ENCODE results near the gene SHKBP1. TPM values are rescaled to one million over a fixed set of nuclear protein-coding genes. Genes with fewer than 3 reads are reported as not detected.

SHKBP1 gene
- total and polyA plus RNA-seq, 9 of the 15 experiments (the other 6 are each of a cell fraction or from before 2014, with no cell fraction given): 1.2 to 58.1 (median 22.3) TPM

DNA sequence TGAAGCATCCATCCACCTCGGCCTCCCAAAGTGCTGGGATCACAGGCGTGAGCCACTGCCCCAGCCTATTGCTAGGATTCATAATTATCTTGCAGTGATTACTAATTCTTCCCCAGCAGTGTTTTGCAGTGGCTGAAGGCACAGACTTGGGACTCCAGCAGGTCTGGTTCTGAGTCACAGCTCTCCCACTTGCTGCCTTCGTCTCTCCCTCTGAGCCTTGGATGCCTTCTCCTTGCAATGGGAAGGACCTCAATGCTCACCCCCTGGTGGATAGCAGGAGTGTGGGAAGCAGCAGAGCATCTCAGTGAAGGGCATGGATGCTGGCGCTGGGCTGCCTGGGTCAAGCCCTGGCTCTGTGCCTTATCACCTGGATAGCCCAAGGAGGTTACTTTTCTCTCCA, 37.6 kb upstream of the SHKBP1 start (continued):
- TF ChIP-seq, protein P1, sequence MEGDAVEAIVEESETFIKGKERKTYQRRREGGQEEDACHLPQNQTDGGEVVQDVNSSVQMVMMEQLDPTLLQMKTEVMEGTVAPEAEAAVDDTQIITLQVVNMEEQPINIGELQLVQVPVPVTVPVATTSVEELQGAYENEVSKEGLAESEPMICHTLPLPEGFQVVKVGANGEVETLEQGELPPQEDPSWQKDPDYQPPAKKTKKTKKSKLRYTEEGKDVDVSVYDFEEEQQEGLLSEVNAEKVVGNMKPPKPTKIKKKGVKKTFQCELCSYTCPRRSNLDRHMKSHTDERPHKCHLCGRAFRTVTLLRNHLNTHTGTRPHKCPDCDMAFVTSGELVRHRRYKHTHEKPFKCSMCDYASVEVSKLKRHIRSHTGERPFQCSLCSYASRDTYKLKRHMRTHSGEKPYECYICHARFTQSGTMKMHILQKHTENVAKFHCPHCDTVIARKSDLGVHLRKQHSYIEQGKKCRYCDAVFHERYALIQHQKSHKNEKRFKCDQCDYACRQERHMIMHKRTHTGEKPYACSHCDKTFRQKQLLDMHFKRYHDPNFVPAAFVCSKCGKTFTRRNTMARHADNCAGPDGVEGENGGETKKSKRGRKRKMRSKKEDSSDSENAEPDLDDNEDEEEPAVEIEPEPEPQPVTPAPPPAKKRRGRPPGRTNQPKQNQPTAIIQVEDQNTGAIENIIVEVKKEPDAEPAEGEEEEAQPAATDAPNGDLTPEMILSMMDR (IDR thresholded peaks at IDR 0.05 in 2 of 3, conservative IDR thresholded peaks at IDR 0.05 in 1 of 3; ENCODE audit: insufficient read depth in 2 of 3, low read depth in 1 of 3, low read length in 3 of 3): 0 out of 6 replicates have a peak, but pooled peaks of 1 of the 3 experiments have one; percentile 9
- TF ChIP-seq ZNF717 (CRISPR knock-in tag; IDR thresholded peaks at IDR 0.05) (no peak), ZC3H4 (CRISPR knock-in tag; IDR thresholded peaks at IDR 0.05; ENCODE audit: borderline replicate concordance) (no peak), ELF2 (CRISPR knock-in tag; IDR thresholded peaks at IDR 0.05) (no peak), BCOR (IDR thresholded peaks at IDR 0.05) (no peak)

DNA sequence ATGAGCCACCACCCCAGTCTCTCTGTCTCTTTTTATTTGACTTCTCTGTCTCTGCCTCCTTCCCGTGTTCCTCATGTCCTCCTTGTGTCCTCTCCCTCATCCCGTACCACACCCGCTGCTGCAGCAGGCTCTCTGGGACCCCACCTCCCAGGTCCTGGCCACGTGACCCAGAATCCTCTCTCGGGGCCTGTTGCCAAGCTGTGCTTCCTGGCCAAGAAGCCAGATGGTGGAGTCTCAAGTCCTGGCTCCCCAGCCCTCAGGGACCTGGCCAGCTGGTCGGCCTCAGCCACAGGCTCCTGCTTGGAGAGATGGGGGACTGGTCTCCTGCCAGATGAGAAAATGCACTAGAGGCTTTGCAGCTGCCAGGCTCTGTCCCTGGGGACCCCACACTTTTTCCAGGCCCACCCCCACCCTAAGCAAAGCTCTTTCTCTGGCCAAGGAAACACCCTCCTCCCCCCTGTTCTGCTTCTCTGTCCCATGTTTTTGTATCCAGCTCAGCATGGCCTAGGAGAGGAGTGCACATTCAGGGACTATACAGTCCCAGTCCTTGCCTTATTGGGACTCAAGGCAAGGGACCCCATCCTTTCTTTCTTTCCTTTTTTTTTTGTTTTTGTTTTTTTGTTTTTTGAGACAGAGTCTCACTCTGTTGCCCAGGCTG, 34.3 kb upstream of the SHKBP1 start:
- no TSS peak for BruUV-seq (replicated peaks)
- POLR2A ChIA-PET: interaction anchor here (0.7 to 1.2 kb wide), 2 partner anchors 14 to 28 kb away, joined by 3 to 4 read pairs; no protein-coding TSS in a partner anchor

More for the DNA sequence above, 34.3 kb upstream of the SHKBP1 start:
- CTCF ChIA-PET (ENCODE audit: low intra/inter-chr PET ratio): no interaction called here
- peak overlapping the region in 1 of 2 experiments; percentile 79; a peak in 2 of 4 replicates for H3K9ac ChIP-seq (ENCODE audit: insufficient read depth in 1 of 2, low read depth in 2 of 2, low read length in 2 of 2)
- H3K79me2 ChIP-seq (ENCODE audit: control insufficient read depth, insufficient read depth, low read length): no peaks in the 10 kb centered on the region
- WGBS (ENCODE audit: insufficient coverage, low coverage, missing lambda C conversion rate): 45% methylated on average over 5 of the region's 6 CpGs
- H3K36me3 ChIP-seq (ENCODE audit: control insufficient read depth, insufficient read depth, low read length): no peaks in the 10 kb centered on the region
- no peak for FAIRE-seq
- intact Hi-C loops (cut with micrococcal nuclease): no loop called here
- no peaks in the 10 kb centered on the region for H3K27me3 ChIP-seq (ENCODE audit: control insufficient read depth in 2 of 2, insufficient read depth in 2 of 2, low read length in 2 of 2)
- no peaks in the 10 kb centered on the region for H3K9me1 ChIP-seq (ENCODE audit: control insufficient read depth, insufficient read depth, low read length)
- peaks cover 0 to 11% of the 10 kb centered on the region in 2 experiments; a peak in 2 of 5 replicates for H3K4me1 ChIP-seq (replicated peaks in 1 of 2; ENCODE audit: control insufficient read depth in 2 of 2, insufficient read depth in 2 of 2, low read length in 2 of 2)
- no peak overlapping the region for H3K4me2 ChIP-seq (ENCODE audit: insufficient read depth, low read length)
- TF ChIP-seq ZNF212 (CRISPR knock-in tag; IDR thresholded peaks at IDR 0.05) (no peak), LEF1 (IDR thresholded peaks at IDR 0.05) (no peak)
- TF ChIP-seq, protein P2, sequence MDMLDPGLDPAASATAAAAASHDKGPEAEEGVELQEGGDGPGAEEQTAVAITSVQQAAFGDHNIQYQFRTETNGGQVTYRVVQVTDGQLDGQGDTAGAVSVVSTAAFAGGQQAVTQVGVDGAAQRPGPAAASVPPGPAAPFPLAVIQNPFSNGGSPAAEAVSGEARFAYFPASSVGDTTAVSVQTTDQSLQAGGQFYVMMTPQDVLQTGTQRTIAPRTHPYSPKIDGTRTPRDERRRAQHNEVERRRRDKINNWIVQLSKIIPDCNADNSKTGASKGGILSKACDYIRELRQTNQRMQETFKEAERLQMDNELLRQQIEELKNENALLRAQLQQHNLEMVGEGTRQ (CRISPR knock-in tag; IDR thresholded peaks at IDR 0.05): peak; percentile 56
- no peaks in the 10 kb centered on the region for H3K9me3 ChIP-seq (replicated peaks; ENCODE audit: control insufficient read depth, insufficient read depth, low read depth, low read length)
- no peak overlapping the region for H3K27ac ChIP-seq (ENCODE audit: extremely low read depth, low read depth, low read length)
- in situ Hi-C loops (cut with MboI): no loop called here
- H3K4me3 ChIP-seq: no peak overlapping the region
- no peak for DNase-seq (ENCODE audit: extremely low read depth in 1 of 4, low spot score in 3 of 4)
- H4K20me1 ChIP-seq (replicated peaks; ENCODE audit: control insufficient read depth, insufficient read depth, low read length): no peaks in the 10 kb centered on the region
- H2AFZ ChIP-seq (ENCODE audit: low read depth, low read length): no peak overlapping the region
- no peak for ATAC-seq

All from K562 (cell line).